Regular cardiac myocyte (primary cell): ENCODE measurements around the gene MRRF. TPM values are rescaled to one million over a fixed set of nuclear protein-coding genes. Genes with fewer than 3 reads are reported as not detected.

ENCODE experiments used
- total RNA-seq: library from RNA; depleted of rRNA; stranded (reverse); fragments of >200 nt; gene quantifications from 2 replicates; pipeline ENCODE4 v1.2.3, GENCODE V29; 2014

The MRRF gene, protein sequence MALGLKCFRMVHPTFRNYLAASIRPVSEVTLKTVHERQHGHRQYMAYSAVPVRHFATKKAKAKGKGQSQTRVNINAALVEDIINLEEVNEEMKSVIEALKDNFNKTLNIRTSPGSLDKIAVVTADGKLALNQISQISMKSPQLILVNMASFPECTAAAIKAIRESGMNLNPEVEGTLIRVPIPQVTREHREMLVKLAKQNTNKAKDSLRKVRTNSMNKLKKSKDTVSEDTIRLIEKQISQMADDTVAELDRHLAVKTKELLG
- 33.3 and 34.3 TPM in 2 replicates for total RNA-seq

DNA sequence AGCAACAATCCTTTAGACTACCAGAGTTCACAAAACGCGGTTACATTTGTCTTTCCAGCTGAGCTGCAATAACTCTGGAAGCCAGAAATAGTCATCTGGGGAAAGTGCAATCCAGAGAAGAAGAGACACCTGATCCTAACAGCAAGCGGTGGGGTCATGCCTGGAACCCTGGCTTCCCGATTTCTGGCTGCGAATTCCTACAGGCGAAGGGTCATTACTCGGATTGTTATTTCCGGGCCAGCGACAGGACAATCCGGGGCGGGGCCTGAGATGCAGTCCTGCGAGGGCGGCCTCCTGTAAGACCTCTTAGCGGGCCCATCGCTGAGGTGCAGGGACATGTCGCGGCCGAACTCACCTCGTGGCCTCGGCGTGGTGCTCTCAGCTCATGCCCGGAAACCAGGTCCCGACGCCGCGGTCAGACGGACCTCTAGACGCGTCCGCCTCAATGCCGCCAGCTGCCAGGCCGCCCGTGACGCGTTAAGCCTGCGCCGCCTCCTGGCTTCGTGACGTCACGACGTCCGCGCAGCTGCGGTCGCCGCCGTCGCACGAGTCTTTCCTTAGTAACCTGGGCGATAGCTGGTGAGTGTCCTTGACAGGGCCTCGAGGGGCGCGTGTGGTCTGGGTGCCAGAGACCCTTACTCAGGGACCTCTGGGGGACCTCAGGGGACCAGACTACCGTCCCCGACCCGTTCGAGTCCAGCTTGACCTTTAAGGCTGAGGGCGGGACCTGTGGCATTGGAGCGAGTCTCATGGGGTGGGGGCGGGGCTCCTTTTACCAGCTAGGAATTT is at the start of gene MRRF, which contains the start of gene RBM18:
TSS of gene MRRF (plus strand) at position 523 of the 789 bp plus-strand sequence. CDS start 6,010 bp downstream, outside the sequence.
TSS of gene RBM18 (minus strand) at position 481 of the 789 bp plus-strand sequence. CDS start 3,348 bp downstream, outside the sequence.

DNA sequence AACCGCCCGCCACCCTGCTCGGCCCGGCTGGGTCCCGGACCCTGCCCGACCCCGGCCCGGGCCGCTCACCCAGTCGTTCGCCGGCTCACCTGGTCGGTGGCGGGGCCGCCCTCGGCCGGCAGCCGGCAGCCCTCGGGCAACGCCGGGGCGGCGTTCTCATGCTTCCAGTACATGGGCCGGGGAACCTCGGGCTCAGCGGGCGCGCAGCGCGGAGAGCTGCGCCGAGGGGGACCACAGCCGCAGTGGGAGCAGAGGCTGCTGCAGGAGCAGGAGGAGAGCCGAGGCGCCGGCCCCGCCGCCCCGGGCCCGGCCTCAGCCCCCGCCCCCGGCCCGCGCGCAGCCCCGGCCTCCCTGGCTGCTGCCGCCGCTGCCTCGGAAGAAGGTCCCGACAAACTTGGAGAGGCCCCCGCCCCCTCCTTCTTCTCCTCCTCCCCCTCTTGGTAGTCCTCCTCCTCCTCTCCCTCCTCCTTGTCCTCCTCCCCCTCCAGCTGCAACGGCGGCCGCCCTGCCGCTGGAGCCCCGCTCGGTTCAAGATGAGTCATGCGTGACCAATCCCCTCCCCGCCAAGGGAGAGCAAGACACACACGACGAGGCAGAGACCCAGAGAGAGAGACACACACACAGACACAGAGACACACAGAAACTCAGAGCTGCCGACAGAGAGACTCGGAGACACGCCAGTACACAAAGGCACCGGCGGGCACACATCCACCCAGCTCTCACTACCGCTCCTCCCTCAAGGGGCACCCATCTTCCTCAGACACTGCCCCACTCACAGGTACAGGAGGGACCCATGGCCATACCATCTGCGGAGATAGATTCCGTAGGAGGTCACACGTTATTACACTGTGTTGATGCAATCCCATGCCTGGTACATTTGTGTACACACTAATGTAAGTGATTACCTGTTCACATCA is 35.9 kb upstream of the MRRF start, which contains the start of gene LHX6:
TSS of gene LHX6 (minus strand) at position 390 of the 917 bp plus-strand sequence. CDS start at position 173, 217 bp downstream.

DNA sequence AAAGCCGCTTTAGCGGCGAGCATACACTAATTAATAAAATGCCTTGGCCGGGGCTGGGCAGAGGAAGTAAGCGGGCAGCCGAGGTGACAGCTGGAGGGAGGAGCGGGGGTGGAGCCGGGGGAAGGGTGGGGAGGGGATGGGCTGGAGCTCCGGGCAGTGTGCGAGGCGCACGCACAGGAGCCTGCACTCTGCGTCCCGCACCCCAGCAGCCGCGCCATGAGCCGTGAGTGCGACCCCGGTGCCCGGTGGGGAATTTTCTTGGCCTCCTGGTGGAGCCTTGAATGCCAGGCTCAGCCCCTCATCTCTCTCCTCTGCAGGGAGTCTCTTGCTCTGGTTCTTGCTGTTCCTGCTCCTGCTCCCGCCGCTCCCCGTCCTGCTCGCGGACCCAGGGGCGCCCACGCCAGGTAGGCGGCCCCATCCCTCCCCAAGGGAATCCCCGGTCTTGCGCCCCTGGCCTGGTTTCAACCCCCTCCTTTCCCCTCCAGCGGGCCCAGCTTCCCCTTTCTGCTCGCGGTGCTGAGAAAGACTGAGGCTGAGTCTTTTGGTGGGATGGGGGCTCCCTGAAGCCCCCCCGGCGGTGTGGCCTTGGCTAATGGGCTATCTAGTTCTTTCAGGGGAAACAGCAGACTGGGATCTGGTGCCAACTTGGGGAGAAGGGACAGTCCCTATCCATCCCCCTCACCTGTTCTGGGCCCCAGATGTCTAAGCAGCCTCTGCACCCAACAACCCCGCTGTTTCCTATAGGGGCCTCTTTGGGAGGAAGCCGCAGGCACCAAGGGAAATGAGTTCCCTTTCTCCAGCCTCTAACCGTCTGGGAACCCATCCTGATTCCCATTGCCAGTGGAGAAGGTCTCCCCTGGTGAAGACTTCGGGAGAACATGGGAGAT is 106.4 kb downstream of the MRRF start, which contains the start of gene PTGS1:
TSS of gene PTGS1 (plus strand) at position 156 of the 887 bp plus-strand sequence. CDS start at position 217, 61 bp downstream.

Other genes with a start within 250 kb of the MRRF start
- gene TTLL11, start 171.6 kb upstream of the MRRF start, total RNA-seq = 3.4 and 5.2 TPM in 2 replicates
- gene NDUFA8, start 105.1 kb upstream of the MRRF start, total RNA-seq = 23.7 and 68.6 TPM in 2 replicates
- not detected in 2 replicates for gene MORN5, start 105.0 kb upstream of the MRRF start, total RNA-seq
- gene LHX6, start 35.9 kb upstream of the MRRF start, total RNA-seq = under 0.01 TPM in 2 replicates
- 9.0 and 9.8 TPM in 2 replicates for gene RBM18, start within 50 bp of the MRRF start, total RNA-seq
- gene PTGS1, start 106.1 kb downstream of the MRRF start, total RNA-seq = 47.2 and 71.3 TPM in 2 replicates
- gene OR1J1, start 213.0 kb downstream of the MRRF start, total RNA-seq = not detected in 2 replicates
- gene OR1J2, start 245.9 kb downstream of the MRRF start, total RNA-seq = 0.28 TPM in 1 of 2 replicates, not detected in the other